GM23338 (cell line): Measurements from ENCODE around the gene C1QTNF1. TPM values are rescaled to one million over a fixed set of nuclear protein-coding genes. Genes with fewer than 3 reads are reported as not detected.

ENCODE experiments used
- ATAC-seq: fragments of 200-7000 bp; cut with Tn5 transposase; 3 replicates; pipeline ENCODE4 v1.9.1; 2020
- DNase-seq: peaks from one replicate; pipeline ENCODE4 v3.0.0-alpha.2; 2015; ENCODE audit warnings: low spot score
- H2AFZ ChIP-seq: fragments of 200-600 bp; sonication (generic); 2 replicates; pipeline ENCODE4 v1.8.0; 2016; ENCODE audit warnings: antibody characterized with exemption, mild to moderate bottlenecking, moderate library complexity
- H3F3A ChIP-seq: fragments of 200-600 bp; sonication (generic); replicated peaks from 2 replicates; pipeline ENCODE4 v1.8.0; 2017; ENCODE audit warnings: antibody characterized with exemption, mixed run types, low read depth
- H3K27ac ChIP-seq: fragments of 200-600 bp; sonication (generic); 2 replicates; pipeline ENCODE4 v1.6.1; 2016; ENCODE audit warnings: low read depth
- H3K27me3 ChIP-seq: fragments of 200-600 bp; sonication (generic); 2 replicates; pipeline ENCODE4 v1.8.0; 2016; ENCODE audit warnings: mild to moderate bottlenecking, mixed run types, moderate library complexity; ENCODE audit not compliant: insufficient read depth
- H3K36me3 ChIP-seq: fragments of 200-600 bp; sonication (generic); 2 replicates; pipeline ENCODE4 v1.8.0; 2016; ENCODE audit warnings: mild to moderate bottlenecking; ENCODE audit not compliant: insufficient read depth
- H3K4me1 ChIP-seq: fragments of 200-600 bp; sonication (generic); 2 replicates; pipeline ENCODE4 v1.8.0; 2016; ENCODE audit warnings: mild to moderate bottlenecking, moderate library complexity; ENCODE audit not compliant: insufficient read depth
- H3K4me2 ChIP-seq: fragments of 200-600 bp; sonication (generic); 2 replicates; pipeline ENCODE4 v1.7.1; 2017; ENCODE audit warnings: mixed run types
- H3K4me3 ChIP-seq: fragments of 200-600 bp; sonication (generic); 2 replicates; pipeline ENCODE4 v1.6.1; 2016; ENCODE audit warnings: mixed run types
- H3K79me2 ChIP-seq: fragments of 200-600 bp; sonication (generic); replicated peaks from 2 replicates; pipeline ENCODE4 v1.8.0; 2017; ENCODE audit warnings: mild to moderate bottlenecking; ENCODE audit not compliant: insufficient read depth
- H3K9me2 ChIP-seq: fragments of 200-600 bp; sonication (generic); 2 replicates; pipeline ENCODE4 v1.8.0; 2017; ENCODE audit not compliant: insufficient read depth
- H4K20me1 ChIP-seq: fragments of 200-600 bp; sonication (generic); replicated peaks from 2 replicates; pipeline ENCODE4 v1.8.0; 2017; ENCODE audit warnings: mild to moderate bottlenecking; ENCODE audit not compliant: insufficient read depth
- H3K27ac Mint-ChIP-seq: 2 replicates; pipeline ENCODE4 v1.8.0; 2020; ENCODE audit warnings: inconsistent platforms, mild to moderate bottlenecking, moderate library complexity, mixed read lengths
- H3K27me3 Mint-ChIP-seq: 3 replicates; pipeline ENCODE4 v1.8.0; 2022; ENCODE audit warnings: low read depth, mild to moderate bottlenecking, moderate library complexity, mixed read lengths, inconsistent platforms; ENCODE audit not compliant: insufficient read depth, poor library complexity
- H3K36me3 Mint-ChIP-seq: 3 replicates; pipeline ENCODE4 v1.8.0; 2021; ENCODE audit warnings: low read depth, mild to moderate bottlenecking, inconsistent platforms, moderate library complexity, mixed read lengths
- H3K4me1 Mint-ChIP-seq: 3 replicates; pipeline ENCODE4 v1.8.0; 2020; ENCODE audit warnings: mild to moderate bottlenecking, inconsistent platforms, mixed read lengths
- H3K4me3 Mint-ChIP-seq: 3 replicates; pipeline ENCODE4 v1.8.0; 2021; ENCODE audit warnings: moderate library complexity, mild to moderate bottlenecking, inconsistent platforms, mixed read lengths
- H3K9me3 Mint-ChIP-seq: 3 replicates; pipeline ENCODE4 v1.8.0; 2020; ENCODE audit warnings: moderate library complexity, mild to moderate bottlenecking, inconsistent platforms, mixed read lengths
- CTCF ChIP-seq, 2 experiments: fragments of 200-600 bp in 1 of 2; sonication (generic) in 1 of 2; conservative IDR thresholded peaks; 2 replicates each; pipeline versions ENCODE4 v1.5.1 to v1.6.1; 2016 to 2017; ENCODE audit warnings: antibody characterized with exemption in 2 of 2, low read depth in 2 of 2, mild to moderate bottlenecking in 2 of 2, moderate library complexity in 1 of 2
- ETS1 ChIP-seq: IDR thresholded peaks from 2 replicates; pipeline ENCODE4 v1.6.1; 2016; ENCODE audit warnings: antibody characterized with exemption
- EZH2 ChIP-seq: fragments of 200-600 bp; sonication (generic); IDR thresholded peaks from one replicate; pipeline ENCODE4 v1.8.0; 2017; ENCODE audit warnings: antibody characterized with exemption, mild to moderate bottlenecking, low read depth; ENCODE audit not compliant: unreplicated experiment
- JUNB ChIP-seq: IDR thresholded peaks from one replicate; pipeline ENCODE4 v1.6.1; 2016; ENCODE audit warnings: antibody characterized with exemption; ENCODE audit not compliant: unreplicated experiment
- NANOG ChIP-seq: IDR thresholded peaks from 2 replicates; pipeline ENCODE4 v1.6.1; 2016; ENCODE audit warnings: antibody characterized with exemption, borderline replicate concordance
- POLR2AphosphoS5 ChIP-seq: IDR thresholded peaks from 2 replicates; pipeline ENCODE4 v1.6.1; 2016; ENCODE audit warnings: antibody characterized with exemption, low read depth
- long read RNA-seq: library from polyadenylated mRNA; unstranded; transcript quantifications from one replicate; pipeline ENCODE4 v2.0.0, GENCODE V29; 2020; ENCODE audit not compliant: unreplicated experiment
- polyA plus RNA-seq: library from polyadenylated mRNA; unstranded; fragments of >200 nt; fragmentation: Nextera tagmentation; extraction: Ambion mirVana; gene quantifications from 2 replicates; pipeline ENCODE4 v1.2.1, GENCODE V29; 2016
- total RNA-seq: library from RNA; depleted of rRNA; stranded (reverse); fragments of >200 nt; shearing (Covaris generic); gene quantifications from 2 replicates; pipeline ENCODE4 v1.2.3, GENCODE V29; 2014; rRNA removed

C1QTNF1 gene
- total RNA-seq (1.9 and 5.2 TPM in 2 replicates), polyA plus RNA-seq (1.1 and 1.5 TPM in 2 replicates)
- long read RNA-seq, result 0 reads

GRCh38 chr17:79023886-79024771, at the start of gene C1QTNF1:
Gene C1QTNF1 (plus strand): TSS chr17:79024169. CDS start chr17:79043969, 19,800 bp downstream.
- peak within 1 kb of the TSS; percentile 97 for H3K4me2 ChIP-seq
- peak; percentile 87 for DNase-seq
- peak; percentile 85 for ATAC-seq
- H3K4me3 ChIP-seq, result peak within 1 kb of the TSS; percentile 92
- Mint-ChIP-seq H3K4me3 (peak within 1 kb of the TSS; percentile 85), H3K4me1 (peaks cover 15% of the 10 kb centered on the region), H3K9me3 (no peaks in the 10 kb centered on the region; the same call in 2 of the 3 replicates), H3K27ac (no peak within 1 kb of the TSS), H3K27me3 (peaks cover 58% of the 10 kb centered on the region), H3K36me3 (no peaks in the 10 kb centered on the region; the same call in 2 of the 3 replicates)
- peaks cover 7% of the 10 kb centered on the region for H3K4me1 ChIP-seq
- no peak within 1 kb of the TSS for H3K27ac ChIP-seq
- no peaks in the 10 kb centered on the region for H3K36me3 ChIP-seq
- H4K20me1 ChIP-seq, result no peaks in the 10 kb centered on the region
- TF ChIP-seq CTCF (conservative IDR thresholded peaks at IDR 0.05; ENCODE audit: low read depth in 2 of 2) (peak; percentile 11 to 18; a peak in 2 of 4 replicates), NANOG (no peak), EZH2 (peak; percentile 50)
- no peaks in the 10 kb centered on the region for H3K79me2 ChIP-seq
- H3K27me3 ChIP-seq, result peaks cover 69% of the 10 kb centered on the region
- no peaks in the 10 kb centered on the region for H3K9me2 ChIP-seq
- 0 out of 2 replicates have a peak, but pooled peaks cover 2% of the 10 kb centered on the region for H3F3A ChIP-seq
- H2AFZ ChIP-seq, result peak within 1 kb of the TSS; percentile 99

- no peaks in the 10 kb centered on the region for H3K36me3 ChIP-seq
- no peaks in the 10 kb centered on the region for H3K9me2 ChIP-seq
- no peaks in the 10 kb centered on the region for H3K9me3 Mint-ChIP-seq
- H3K4me2 ChIP-seq, result peak overlapping the region; percentile 15; the same call in 1 of the 2 replicates
- peak overlapping the region; percentile 14; the same call in 1 of the 2 replicates for H2AFZ ChIP-seq
- H3K4me1 Mint-ChIP-seq, result peaks cover 27% of the 10 kb centered on the region
- no peaks in the 10 kb centered on the region for H3K4me1 ChIP-seq
- H3K27ac ChIP-seq, result no peak overlapping the region
- H3K27ac Mint-ChIP-seq, result peak overlapping the region; percentile 97
- H3K27me3 Mint-ChIP-seq, result peaks cover 11% of the 10 kb centered on the region
- H3F3A ChIP-seq, result 0 out of 2 replicates have a peak, but pooled peaks cover 4% of the 10 kb centered on the region
- ATAC-seq, result peak; percentile 23
- H4K20me1 ChIP-seq, result no peaks in the 10 kb centered on the region
- no peak overlapping the region for H3K4me3 ChIP-seq
- peak; percentile 69 for DNase-seq
- no peaks in the 10 kb centered on the region for H3K27me3 ChIP-seq
- peaks cover 13% of the 10 kb centered on the region for H3K36me3 Mint-ChIP-seq
- H3K4me3 Mint-ChIP-seq, result peak overlapping the region; percentile 67
- no peaks in the 10 kb centered on the region for H3K79me2 ChIP-seq
- TF ChIP-seq ETS1 (no peak), POLR2AphosphoS5 (no peak), CTCF (conservative IDR thresholded peaks at IDR 0.05; ENCODE audit: low read depth in 2 of 2) (no peak), JUNB (peak; percentile 100)
Observed at GRCh38 chr17:78974635-78975591, 49.1 kb upstream of the C1QTNF1 start.
